Muscle layer of duodenum (tissue), 2 donors: Measurements from ENCODE around the gene CYP4V2.

Source experiments
- H3K27ac ChIP-seq: one replicate; pipeline ENCODE4 v1.7.0; 2013; ENCODE audit warnings: mild to moderate bottlenecking, low read length
- H3K27me3 ChIP-seq: one replicate; pipeline ENCODE4 v1.7.0; 2013; ENCODE audit warnings: low read depth, mild to moderate bottlenecking, control low read depth, low read length
- H3K36me3 ChIP-seq, 2 donors: one replicate each; pipeline ENCODE4 v1.7.0; 2013; ENCODE audit warnings: low read length in 2 of 2, control low read depth in 1 of 2, mild to moderate bottlenecking in 1 of 2; ENCODE audit not compliant: insufficient read depth in 2 of 2, control insufficient read depth in 1 of 2
- H3K4me1 ChIP-seq, 2 donors: one replicate each; pipeline ENCODE4 v1.7.0; 2013; ENCODE audit warnings: low read length in 2 of 2, mild to moderate bottlenecking in 2 of 2, control low read depth in 1 of 2, moderate library complexity in 1 of 2; ENCODE audit not compliant: insufficient read depth in 2 of 2, control insufficient read depth in 1 of 2
- H3K4me3 ChIP-seq, 2 donors: one replicate each; pipeline ENCODE4 v1.7.0; 2013; ENCODE audit warnings: low read length in 2 of 2, low read depth in 1 of 2, mild to moderate bottlenecking in 1 of 2
- H3K9me3 ChIP-seq, 2 donors: one replicate each; pipeline ENCODE4 v1.7.0; 2013; ENCODE audit warnings: low read length in 2 of 2, control low read depth in 1 of 2, mild to moderate bottlenecking in 1 of 2; ENCODE audit not compliant: control insufficient read depth in 1 of 2
- donor health status: healthy.

Gene CYP4V2

GRCh38 chr4:186205156-186205555, 13.8 kb downstream of the CYP4V2 start:
- Histone ChIP-seq H3K4me1 (no peaks in the 10 kb centered on the region), H3K4me3 (no peak overlapping the region), H3K9me3 (no peaks in the 10 kb centered on the region), H3K27ac (no peak overlapping the region), H3K36me3 (peaks cover 14 to 15% of the 10 kb centered on the region in 2 donors), H3K27me3 (no peaks in the 10 kb centered on the region)

- no peak overlapping the region for H3K4me3 ChIP-seq
Observed at GRCh38 chr4:186216465-186217024, 25.2 kb downstream of the CYP4V2 start.

GRCh38 chr4:186217733-186218293, 26.4 kb downstream of the CYP4V2 start:
- no peaks in the 10 kb centered on the region for H3K4me1 ChIP-seq
- no peaks in the 10 kb centered on the region for H3K27me3 ChIP-seq
- H3K9me3 ChIP-seq: no peaks in the 10 kb centered on the region
- H3K36me3 ChIP-seq: no peaks in the 10 kb centered on the region
- no peak overlapping the region for H3K27ac ChIP-seq
- no peak overlapping the region for H3K4me3 ChIP-seq

More at GRCh38 chr4:186216465-186217024, 25.2 kb downstream of the CYP4V2 start:
- Histone ChIP-seq H3K9me3 (no peaks in the 10 kb centered on the region), H3K27me3 (no peaks in the 10 kb centered on the region), H3K27ac (no peak overlapping the region), H3K4me1 (no peaks in the 10 kb centered on the region), H3K36me3 (no peaks in the 10 kb centered on the region)

GRCh38 chr4:186221624-186222023, 30.3 kb downstream of the CYP4V2 start:
- Histone ChIP-seq H3K36me3 (no peaks in the 10 kb centered on the region), H3K4me1 (no peaks in the 10 kb centered on the region), H3K27me3 (no peaks in the 10 kb centered on the region), H3K9me3 (peaks cover 0 to 6% of the 10 kb centered on the region in 2 donors), H3K4me3 (no peak overlapping the region), H3K27ac (no peak overlapping the region)

- H3K36me3 ChIP-seq: no peaks in the 10 kb centered on the region
- H3K4me3 ChIP-seq: no peak overlapping the region
- H3K4me1 ChIP-seq: no peaks in the 10 kb centered on the region
- H3K27ac ChIP-seq: no peak overlapping the region
- H3K27me3 ChIP-seq: no peaks in the 10 kb centered on the region
- peaks cover 0 to 6% of the 10 kb centered on the region in 2 donors for H3K9me3 ChIP-seq
Observed at GRCh38 chr4:186225848-186226247, 34.5 kb downstream of the CYP4V2 start.

- Histone ChIP-seq H3K9me3 (peaks cover 0 to 6% of the 10 kb centered on the region in 2 donors), H3K36me3 (no peaks in the 10 kb centered on the region), H3K4me1 (no peaks in the 10 kb centered on the region), H3K27ac (no peak overlapping the region), H3K27me3 (no peaks in the 10 kb centered on the region), H3K4me3 (no peak overlapping the region)
Observed at GRCh38 chr4:186226521-186227189, 35.3 kb downstream of the CYP4V2 start.

- Histone ChIP-seq H3K4me3 (peak within 1 kb of the TSS; percentile 31 to 49), H3K27ac (no peak within 1 kb of the TSS), H3K27me3 (no peaks in the 10 kb centered on the region), H3K4me1 (no peaks in the 10 kb centered on the region), H3K36me3 (no peaks in the 10 kb centered on the region), H3K9me3 (peaks cover 0 to 6% of the 10 kb centered on the region in 2 donors)
Observed at GRCh38 chr4:186227221-186227620, 35.9 kb downstream of the CYP4V2 start, which contains the start of gene KLKB1. Gene KLKB1, plus strand, starts transcription at chr4:186227507. Its CDS starts 689 bp downstream, at chr4:186228196.

GRCh38 chr4:186227744-186228513, 36.6 kb downstream of the CYP4V2 start:
- Histone ChIP-seq H3K27ac (no peak overlapping the region), H3K27me3 (no peaks in the 10 kb centered on the region), H3K4me1 (no peaks in the 10 kb centered on the region), H3K9me3 (peaks cover 0 to 6% of the 10 kb centered on the region in 2 donors), H3K36me3 (no peaks in the 10 kb centered on the region), H3K4me3 (peak overlapping the region; percentile 31 to 49)

GRCh38 chr4:186228514-186228894, 37.1 kb downstream of the CYP4V2 start:
- H3K27me3 ChIP-seq: no peaks in the 10 kb centered on the region
- H3K27ac ChIP-seq: no peak overlapping the region
- H3K4me1 ChIP-seq: no peaks in the 10 kb centered on the region
- peaks cover 0 to 6% of the 10 kb centered on the region in 2 donors for H3K9me3 ChIP-seq
- H3K36me3 ChIP-seq: no peaks in the 10 kb centered on the region
- peak overlapping the region; percentile 31 to 49 for H3K4me3 ChIP-seq

GRCh38 chr4:186234367-186234766, 43.0 kb downstream of the CYP4V2 start:
- Histone ChIP-seq H3K4me1 (no peaks in the 10 kb centered on the region), H3K9me3 (no peaks in the 10 kb centered on the region), H3K36me3 (peaks cover 0 to 3% of the 10 kb centered on the region in 2 donors), H3K27ac (no peak overlapping the region), H3K27me3 (no peaks in the 10 kb centered on the region), H3K4me3 (no peak overlapping the region)

GRCh38 chr4:186236126-186236525, 44.8 kb downstream of the CYP4V2 start:
- no peak overlapping the region for H3K4me3 ChIP-seq
- no peak overlapping the region for H3K27ac ChIP-seq
- H3K9me3 ChIP-seq: no peaks in the 10 kb centered on the region
- H3K36me3 ChIP-seq: peaks cover 0 to 3% of the 10 kb centered on the region in 2 donors
- no peaks in the 10 kb centered on the region for H3K4me1 ChIP-seq
- H3K27me3 ChIP-seq: no peaks in the 10 kb centered on the region
